Kidney capillary endothelial cell (primary cell): Measurements from ENCODE around the gene PCED1B.
"Not testable (repeated sequence)": the region's sequence is repeated elsewhere in the genome, so short reads cannot be mapped to it uniquely, and the experiment has no call there.

Source experiments
- DNase-seq: peaks from one replicate; pipeline ENCODE4 v3.0.0-alpha.2; 2018; ENCODE audit warnings: low spot score

PCED1B gene

DNA sequence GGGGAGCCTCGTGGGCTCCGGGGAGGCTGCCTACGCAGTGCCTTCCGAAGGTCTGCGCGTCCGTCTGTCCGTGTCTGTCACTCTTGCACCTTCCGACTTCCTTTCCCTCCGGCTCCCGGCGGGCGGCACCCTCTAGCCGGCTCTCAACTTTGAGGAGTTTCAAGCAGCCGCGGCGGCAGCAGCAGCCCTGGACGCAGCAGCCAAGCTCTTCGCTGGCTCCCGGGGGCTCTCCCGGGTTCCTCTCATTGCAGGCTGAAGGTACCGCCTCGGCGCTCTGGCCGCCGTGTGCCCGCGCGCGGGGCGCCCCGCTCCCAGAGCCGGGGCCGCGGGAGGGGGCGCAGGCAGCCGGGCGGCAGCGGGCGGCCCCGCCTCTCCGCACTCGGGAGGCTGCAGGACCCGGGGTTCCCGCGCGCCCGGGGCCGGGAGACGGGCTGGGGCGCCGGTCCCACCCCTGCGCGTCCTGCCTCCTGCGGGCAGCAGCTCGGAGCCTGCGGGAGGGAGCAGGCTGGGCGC, at the start of gene PCED1B, which contains the start of gene AMIGO2:
TSS of gene PCED1B (plus strand) at position 154 of the 513 bp plus-strand sequence. CDS start 155,443 bp downstream, outside the sequence.
TSS of gene AMIGO2 (minus strand) at position 492 of the 513 bp plus-strand sequence. CDS start 957 bp downstream, outside the sequence.
- DNase-seq = peak; percentile 51

- DNase-seq = no peak
Observed at GRCh38 chr12:47029903-47030302, 49.5 kb upstream of the PCED1B start.

DNA sequence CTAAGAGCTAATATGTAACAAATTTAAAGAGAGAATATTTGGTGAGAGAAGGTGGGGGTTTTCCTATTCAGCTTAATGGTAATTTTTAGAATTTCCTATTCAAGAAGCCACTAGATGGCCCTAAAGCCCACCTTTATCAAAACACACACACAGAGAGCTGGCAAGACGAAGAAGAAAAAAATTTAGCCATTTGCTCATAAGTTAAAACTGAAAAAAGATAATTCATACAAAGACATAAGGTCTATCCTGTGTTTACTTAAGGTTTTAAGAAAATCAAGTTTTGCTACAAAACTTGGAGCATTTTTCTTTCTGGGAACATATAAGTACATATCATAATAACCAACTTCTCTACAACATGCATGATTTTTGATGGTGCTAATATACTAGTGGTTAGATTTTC, 46.8 kb upstream of the PCED1B start:
- peak; percentile 24 for DNase-seq

DNA sequence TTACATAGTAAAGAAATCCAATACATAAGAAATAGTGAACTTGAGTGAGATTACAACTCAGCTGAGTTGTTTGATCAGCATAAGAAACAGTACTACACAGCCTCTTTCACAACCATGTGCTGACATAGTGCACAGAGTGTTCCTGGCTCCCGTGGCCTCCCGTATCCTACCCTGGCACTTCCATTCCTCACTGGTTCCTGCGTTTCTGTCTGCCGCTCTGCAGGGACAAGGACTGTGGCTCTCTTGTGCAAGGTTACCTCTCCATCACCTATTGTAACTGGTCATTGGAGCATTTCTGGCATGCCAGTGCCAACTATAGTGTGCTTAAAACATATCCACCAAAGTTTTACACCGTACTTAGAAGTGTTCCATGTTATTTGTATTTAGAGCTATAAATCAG, 46.3 kb upstream of the PCED1B start:
- no peak for DNase-seq

DNA sequence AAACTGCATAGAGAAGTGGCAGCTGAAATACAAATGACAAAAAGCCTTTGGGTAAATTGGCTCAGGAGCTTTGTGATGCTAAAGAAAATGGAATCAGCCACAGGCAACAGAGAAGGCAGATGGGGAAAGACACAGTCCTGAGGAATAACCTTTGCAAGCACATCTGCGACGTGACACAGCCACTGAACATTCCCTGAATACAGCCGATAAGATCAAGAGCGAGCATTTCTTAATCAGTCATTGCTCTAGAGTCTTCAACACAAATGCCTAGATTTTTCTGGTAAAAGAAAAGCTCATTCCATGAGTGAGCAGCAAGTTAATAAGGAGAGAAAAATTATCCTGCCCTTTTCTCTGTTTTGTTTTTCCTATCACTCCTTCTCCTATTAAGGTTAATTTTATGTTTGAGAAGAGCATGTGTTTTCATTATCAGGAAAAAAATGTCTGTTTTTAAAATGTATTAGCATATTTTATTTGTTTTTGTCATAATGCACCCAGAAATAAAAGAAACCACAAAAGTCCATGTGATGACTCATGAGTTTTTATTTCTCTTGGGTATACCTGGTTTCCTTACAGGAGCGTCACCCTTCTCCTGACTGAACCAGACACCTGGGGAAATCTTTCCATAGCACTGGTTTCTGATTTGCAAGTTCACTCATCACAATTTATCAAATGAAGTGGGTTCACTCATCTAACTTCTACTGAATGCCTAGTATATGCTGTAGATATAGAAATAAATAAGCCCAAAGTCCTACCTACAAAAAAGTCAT, 45.4 kb upstream of the PCED1B start:
- DNase-seq = no peak

DNA sequence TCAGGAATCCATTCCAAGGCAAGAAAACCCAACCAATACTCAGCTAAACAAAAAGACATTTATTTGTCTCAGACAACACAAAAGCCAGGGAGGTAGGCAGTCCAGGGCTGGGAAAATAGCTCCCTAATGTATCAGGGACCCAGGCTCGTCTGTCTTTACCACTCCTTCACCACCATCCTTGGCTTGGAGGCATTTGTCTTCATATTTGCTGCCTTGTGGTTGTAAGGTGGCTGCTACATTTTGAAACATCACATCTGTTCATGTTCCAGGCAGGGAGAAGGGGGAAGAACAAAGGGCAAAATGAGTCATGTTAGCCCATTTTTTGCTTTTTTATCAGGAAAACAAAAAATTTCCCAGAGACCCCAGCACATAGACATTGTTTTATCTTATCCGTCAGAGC, 44.8 kb upstream of the PCED1B start:
- no peak for DNase-seq

DNA sequence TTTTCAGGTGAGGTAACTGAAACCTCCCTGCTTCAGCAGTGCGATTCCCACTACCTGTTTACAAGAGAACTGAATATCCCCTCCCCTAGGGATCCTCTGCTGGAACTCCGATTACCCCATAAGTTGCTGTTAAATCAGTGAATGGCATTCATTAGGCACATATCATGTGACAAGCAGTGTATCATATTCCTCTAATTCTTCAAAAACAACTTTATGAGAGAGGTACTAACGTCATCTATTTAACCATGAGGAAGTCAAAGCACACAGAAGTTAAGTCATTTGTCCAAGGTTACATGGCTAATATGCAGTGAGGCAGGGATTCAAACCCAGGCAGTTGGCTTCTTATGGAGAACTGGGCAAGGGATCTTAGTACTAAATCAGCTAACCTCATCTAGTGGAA, 43.9 kb upstream of the PCED1B start:
- no peak for DNase-seq

- no peak for DNase-seq
Observed at GRCh38 chr12:47038270-47038748, 41.1 kb upstream of the PCED1B start.

GRCh38 chr12:47039079-47039478, 40.3 kb upstream of the PCED1B start:
- no peak for DNase-seq

DNA sequence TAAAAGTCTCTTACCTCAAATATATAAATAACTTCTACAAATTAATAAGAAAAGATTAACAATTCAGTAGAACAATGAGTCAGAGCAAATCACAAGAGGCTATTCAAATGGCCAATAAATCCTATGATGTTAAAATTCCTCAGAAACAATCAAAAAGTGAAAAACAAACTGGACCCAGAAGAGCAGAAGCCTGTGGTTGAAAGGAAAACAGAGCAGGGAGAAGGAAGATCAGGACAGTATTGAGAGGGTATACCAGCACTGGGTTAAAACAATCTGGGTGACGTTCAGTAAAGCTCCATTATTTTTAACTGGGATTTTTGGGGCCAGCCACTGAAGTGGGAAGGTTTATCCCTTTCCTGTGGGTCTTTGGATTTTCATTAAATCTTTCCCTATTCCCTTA, 39.7 kb upstream of the PCED1B start:
- no peak for DNase-seq

DNA sequence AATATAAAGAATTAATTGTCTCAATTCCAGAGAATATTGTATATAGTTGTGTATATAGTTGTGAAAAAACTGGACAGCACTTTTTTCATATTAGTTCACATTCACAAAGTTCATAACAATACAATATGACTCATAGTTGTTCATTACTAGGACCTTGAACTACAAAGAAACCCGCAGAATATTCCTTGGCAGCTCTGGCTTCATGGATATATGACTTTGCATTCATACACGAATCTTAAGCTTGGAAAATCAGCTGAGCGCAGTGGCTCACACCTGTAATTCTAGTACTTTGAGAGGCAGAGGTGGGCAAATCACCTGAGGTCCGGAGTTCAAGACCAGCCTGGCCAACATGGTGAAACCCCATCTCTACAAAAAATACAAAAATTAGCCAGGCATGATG, 38.1 kb upstream of the PCED1B start:
- DNase-seq = no peak

- no peak for DNase-seq
Observed at GRCh38 chr12:47048541-47048940, 30.9 kb upstream of the PCED1B start.

- DNase-seq = not testable (repeated sequence)
Observed at GRCh38 chr12:47051291-47051690, 28.1 kb upstream of the PCED1B start.

DNA sequence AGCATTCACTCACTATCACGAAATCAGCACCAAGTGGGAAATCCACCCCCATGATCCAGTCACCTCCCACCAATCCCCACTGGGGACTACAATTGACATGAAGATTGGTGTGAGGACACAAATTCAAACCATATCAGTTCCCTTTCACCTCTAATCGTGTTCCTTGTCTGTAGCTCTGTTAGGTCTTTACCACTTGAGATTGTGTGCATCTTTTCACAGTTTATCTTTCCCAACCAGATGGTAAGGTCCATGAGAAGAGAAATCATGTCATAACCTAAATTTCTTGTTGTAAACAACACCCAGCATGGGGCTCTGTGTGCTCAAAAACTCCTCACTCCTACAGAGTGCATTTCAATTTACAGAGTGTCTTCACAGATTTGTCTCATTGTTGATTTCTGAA, 27.1 kb upstream of the PCED1B start:
- DNase-seq = no peak

- DNase-seq = no peak
Observed at GRCh38 chr12:47053961-47054360, 25.5 kb upstream of the PCED1B start.

- DNase-seq = no peak
Observed at GRCh38 chr12:47054659-47055058, 24.8 kb upstream of the PCED1B start.

DNA sequence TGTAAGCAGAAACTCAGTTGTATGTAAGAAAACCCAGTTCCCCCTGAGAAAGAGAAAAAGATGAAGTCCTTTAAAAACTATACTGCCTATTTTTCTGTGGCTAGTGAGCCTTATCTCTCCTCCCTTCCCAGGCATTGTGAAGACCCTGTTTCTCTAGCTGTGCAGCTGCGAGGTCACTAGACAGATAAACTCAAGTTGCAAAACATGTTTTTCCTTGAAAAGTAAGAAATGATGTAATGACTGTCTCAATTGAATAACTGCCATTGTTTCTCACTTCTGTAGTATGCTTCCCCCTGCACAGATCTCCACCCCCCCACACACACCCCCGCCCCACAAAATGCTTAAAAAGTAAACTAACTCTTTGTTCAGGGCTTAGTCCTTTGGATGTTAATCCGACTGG, 23.6 kb upstream of the PCED1B start:
- DNase-seq = not testable (repeated sequence)

DNA sequence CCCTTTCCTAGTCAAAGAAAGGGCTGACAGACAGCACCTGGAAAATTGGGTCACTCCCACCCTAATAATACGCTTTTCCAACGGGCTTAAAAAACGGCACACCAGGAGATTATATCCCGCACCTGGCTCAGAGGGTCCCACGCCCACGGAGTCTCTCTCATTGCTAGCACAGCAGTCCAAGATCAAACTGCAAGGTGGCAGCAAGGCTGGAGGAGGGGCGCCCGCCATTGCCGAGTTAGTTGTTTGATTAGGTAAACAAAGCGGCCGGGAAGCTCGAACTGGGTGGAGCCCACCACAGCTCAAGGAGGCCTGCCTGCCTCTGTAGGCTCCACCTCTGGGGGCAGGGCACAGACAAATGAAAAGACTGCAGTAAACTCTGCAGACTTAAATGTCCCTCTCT, 22.5 kb upstream of the PCED1B start:
- not testable (repeated sequence) for DNase-seq

- DNase-seq = not testable (repeated sequence)
Observed at GRCh38 chr12:47058640-47059039, 20.8 kb upstream of the PCED1B start.

- DNase-seq = no peak
Observed at GRCh38 chr12:47065546-47065945, 13.9 kb upstream of the PCED1B start.

DNA sequence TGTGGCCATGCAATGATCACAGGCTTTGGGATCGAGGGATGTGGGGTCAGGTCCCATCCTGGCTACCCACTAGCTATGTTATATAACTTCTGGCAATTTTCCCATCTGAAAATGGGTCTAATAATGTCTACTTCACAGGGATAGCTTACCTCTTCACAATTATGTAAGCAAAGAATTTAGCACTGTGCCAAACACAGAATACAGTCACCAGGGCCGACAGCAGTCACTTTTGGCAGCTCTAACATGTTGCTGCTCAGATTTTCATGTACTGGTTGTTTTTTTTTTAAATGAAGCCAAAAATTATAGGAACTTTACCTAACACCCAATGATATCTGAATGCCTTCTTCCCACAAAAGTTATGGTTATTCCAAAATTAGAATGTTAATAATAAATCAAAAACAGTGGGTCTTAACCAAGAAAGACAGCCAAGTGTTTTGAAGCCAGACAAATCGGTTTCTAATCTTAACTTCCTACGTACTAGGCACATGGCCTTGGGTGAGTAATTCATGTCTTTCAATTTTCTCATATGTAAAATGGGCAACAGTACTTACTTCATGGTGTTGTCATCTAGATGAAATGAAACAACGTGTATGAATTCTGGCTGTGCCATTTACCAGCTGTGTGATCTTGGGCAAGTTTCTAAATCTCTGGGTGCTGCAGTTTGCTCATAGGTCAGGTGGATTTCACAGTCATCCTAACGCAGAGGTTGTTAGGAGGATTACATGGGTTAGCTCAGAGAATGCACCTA, 13.0 kb upstream of the PCED1B start:
- no peak for DNase-seq

DNA sequence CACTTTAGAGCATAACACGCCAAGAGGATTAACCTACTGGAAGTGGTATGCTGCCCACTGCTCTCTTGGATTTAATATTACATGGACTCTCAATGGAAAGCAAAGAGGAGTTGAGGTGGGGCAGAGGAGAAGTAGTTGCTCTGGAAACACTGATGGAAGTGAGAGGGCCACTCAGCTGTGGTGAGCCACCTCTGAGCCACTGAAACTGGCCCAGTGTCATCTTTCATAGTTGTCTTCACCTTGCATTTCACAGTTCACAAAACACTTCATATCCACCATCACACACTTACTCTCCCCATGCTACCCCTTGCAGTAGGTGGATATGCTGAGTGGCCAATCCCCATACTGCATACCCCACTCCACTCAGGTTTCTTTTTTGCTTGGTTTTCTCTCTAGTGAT, 12.2 kb upstream of the PCED1B start:
- DNase-seq = no peak
